K562 (cell line): ENCODE data around the gene SLC12A4. TPM values are rescaled to one million over a fixed set of nuclear protein-coding genes. Genes with fewer than 3 reads are reported as not detected.

Experiments
- CBX8 ChIP-seq: fragments of 200-600 bp; sonication (generic); IDR thresholded peaks from 2 replicates; pipeline ENCODE4 v1.6.1; 2012; ENCODE audit warnings: borderline replicate concordance, mixed run types, low read depth, mild to moderate bottlenecking, moderate library complexity, mixed read lengths, low read length, control low read depth, inconsistent platforms; ENCODE audit not compliant: poor library complexity, severe bottlenecking; ENCODE audit errors: extremely low read depth
- FOSL1 ChIP-seq: fragments of 200-800 bp; sonication (Bioruptor generic); conservative IDR thresholded peaks from 2 replicates; pipeline ENCODE4 v1.6.1; 2016; ENCODE audit warnings: missing genetic modification characterization, missing compliant biosample characterization
- HDGF ChIP-seq: fragments of 450-650 bp; IDR thresholded peaks from 2 replicates; pipeline ENCODE4 v1.6.1; 2016
- HEY1 ChIP-seq: fragments of 250-450 bp; sonication (Bioruptor Pico); IDR thresholded peaks from 2 replicates; pipeline ENCODE4 v1.5.0; 2020; ENCODE audit warnings: mild to moderate bottlenecking, moderate library complexity, borderline replicate concordance
- MEF2D ChIP-seq: conservative IDR thresholded peaks from 2 replicates; pipeline ENCODE4 v1.6.1; 2016; ENCODE audit warnings: low read depth, missing genetic modification characterization, missing compliant biosample characterization
- PCBP2 ChIP-seq: fragments of 200-400 bp; formaldehyde crosslinking; IDR thresholded peaks from 2 replicates; pipeline ENCODE4 v1.6.1; 2018; ENCODE audit warnings: low read length, low read depth, mild to moderate bottlenecking, moderate library complexity; ENCODE audit not compliant: poor library complexity, severe bottlenecking
- SIX5 ChIP-seq, 2 experiments: IDR thresholded peaks; 2 replicates each; pipeline ENCODE4 v1.6.1; 2011; ENCODE audit warnings: low read length in 2 of 2, borderline replicate concordance in 1 of 2, low read depth in 1 of 2, mild to moderate bottlenecking in 1 of 2, moderate library complexity in 1 of 2; ENCODE audit not compliant: insufficient read depth in 1 of 2
- SMARCA5 ChIP-seq: fragments of 450-650 bp; IDR thresholded peaks from 2 replicates; pipeline ENCODE4 v1.6.1; 2016
- SREBF1 ChIP-seq: fragments of 150-350 bp; IDR thresholded peaks from 2 replicates; pipeline ENCODE4 v1.6.1; 2014; ENCODE audit warnings: antibody characterized with exemption, low read depth, low read length, borderline replicate concordance
- TSC22D4 ChIP-seq: fragments of 450-650 bp; IDR thresholded peaks from 2 replicates; pipeline ENCODE4 v1.6.1; 2016; ENCODE audit warnings: missing genetic modification characterization, missing biosample characterization, control low read depth
- YY1 ChIP-seq, 3 experiments: IDR thresholded peaks; 2 replicates each; pipeline ENCODE4 v1.6.1; 2011; ENCODE audit warnings: low read length in 2 of 3, mild to moderate bottlenecking in 2 of 3, moderate library complexity in 2 of 3, borderline replicate concordance in 1 of 3, control low read depth in 1 of 3, low read depth in 1 of 3; ENCODE audit not compliant: insufficient read depth in 3 of 3, insufficient replicate concordance in 2 of 3, control insufficient read depth in 1 of 3, insufficient read length in 1 of 3; ENCODE audit errors: extremely low read depth in 1 of 3
- polyA plus RNA-seq, 8 experiments: library from polyadenylated mRNA; depleted of rRNA in 4 of 8; stranded (reverse) in 5 of 8; unstranded in 3 of 8; fragments of >200 nt; fragmentation: Nextera tagmentation in 2 of 8; fragmentation: Illumina TruSeq in 1 of 8; extraction: Ambion mirVana in 2 of 8; extraction: Trizol in 1 of 8; gene quantifications; 2 replicates each; pipeline versions ENCODE4 v1.2.1 to v1.2.3, GENCODE V29; 2011 to 2014; ENCODE audit warnings: inconsistent platforms in 1 of 8, missing spikeins in 1 of 8
- total RNA-seq, 7 experiments: library from RNA; depleted of rRNA in 6 of 7; stranded (reverse); fragments of >200 nt in 6 of 7; fragmentation: Illumina TruSeq in 2 of 7; extraction: Trizol in 2 of 7; gene quantifications; 2 replicates each; pipeline versions ENCODE4 v1.2.1 to v1.2.3, GENCODE V29; 2011 to 2021; ENCODE audit warnings: low replicate concordance in 1 of 7
- TF ChIP-seq, protein P1 (sequence below): sonication (generic); formaldehyde crosslinking; IDR thresholded peaks from 2 replicates; pipeline ENCODE4 v1.8.0; 2023; ENCODE audit warnings: missing genetic modification reagents, mild to moderate bottlenecking, borderline replicate concordance
- TF ChIP-seq, protein P2 (sequence below): fragments of 450-650 bp; formaldehyde crosslinking; conservative IDR thresholded peaks from 2 replicates; pipeline ENCODE4 v1.4.0; 2022; ENCODE audit warnings: mild to moderate bottlenecking, missing genetic modification characterization
- TF ChIP-seq, protein P3 (sequence below), 2 experiments: fragments of 450-650 bp in 1 of 2; IDR thresholded peaks; 2 replicates each; pipeline ENCODE4 v1.6.1; 2011 to 2017; ENCODE audit warnings: low read depth in 2 of 2, antibody characterized with exemption in 1 of 2, borderline replicate concordance in 1 of 2, low read length in 1 of 2, mild to moderate bottlenecking in 1 of 2, mixed read lengths in 1 of 2; ENCODE audit not compliant: control insufficient read depth in 1 of 2

SLC12A4 gene
- total and polyA plus RNA-seq, 9 of the 15 experiments (the other 6 are each of a cell fraction or from before 2014, with no cell fraction given) = 0.75 to 43.5 (median 15.0) TPM

DNA sequence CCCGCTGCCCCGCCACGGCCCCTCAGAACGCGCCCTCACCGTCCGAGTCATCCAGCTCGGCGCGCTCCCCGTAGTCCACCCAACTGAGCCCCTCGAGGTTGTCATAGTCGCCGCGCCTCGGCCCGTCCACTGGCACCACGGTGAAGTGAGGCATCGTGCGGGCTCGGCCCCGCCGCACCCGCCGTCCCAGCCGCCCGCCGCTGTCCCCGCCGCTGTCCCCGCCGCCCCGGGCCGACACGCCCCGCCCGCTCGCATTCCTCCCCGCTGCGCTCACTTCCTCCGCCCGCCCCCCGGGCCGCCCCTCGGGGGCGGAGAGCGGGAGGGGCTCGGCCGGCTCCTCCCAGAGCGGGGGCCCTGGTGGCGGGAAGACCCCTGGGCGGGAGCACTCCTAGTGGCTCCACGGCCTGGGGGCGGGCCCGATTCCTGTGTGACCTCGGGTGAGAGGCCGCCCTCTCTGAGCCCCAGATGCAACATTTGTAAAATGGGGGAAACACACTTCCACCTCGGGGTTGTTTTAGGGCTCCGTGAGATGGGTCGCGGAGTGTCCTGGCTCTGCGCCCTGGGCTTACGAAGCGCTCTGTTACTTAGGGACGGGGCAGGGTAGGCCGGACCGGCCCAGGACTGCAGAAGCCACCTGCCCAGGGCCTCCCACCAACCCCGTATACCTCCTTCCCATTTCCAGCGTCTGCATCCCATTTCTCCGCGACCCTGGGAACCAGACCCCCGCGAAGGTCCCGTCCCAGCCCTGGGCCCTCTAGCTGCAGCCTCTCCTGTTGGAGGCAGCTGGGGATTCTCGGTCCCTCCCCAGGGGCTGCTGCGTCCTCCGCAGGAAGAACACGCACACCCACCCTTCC lies at the start of gene SLC12A4 (continued):
- TF ChIP-seq, protein P1, sequence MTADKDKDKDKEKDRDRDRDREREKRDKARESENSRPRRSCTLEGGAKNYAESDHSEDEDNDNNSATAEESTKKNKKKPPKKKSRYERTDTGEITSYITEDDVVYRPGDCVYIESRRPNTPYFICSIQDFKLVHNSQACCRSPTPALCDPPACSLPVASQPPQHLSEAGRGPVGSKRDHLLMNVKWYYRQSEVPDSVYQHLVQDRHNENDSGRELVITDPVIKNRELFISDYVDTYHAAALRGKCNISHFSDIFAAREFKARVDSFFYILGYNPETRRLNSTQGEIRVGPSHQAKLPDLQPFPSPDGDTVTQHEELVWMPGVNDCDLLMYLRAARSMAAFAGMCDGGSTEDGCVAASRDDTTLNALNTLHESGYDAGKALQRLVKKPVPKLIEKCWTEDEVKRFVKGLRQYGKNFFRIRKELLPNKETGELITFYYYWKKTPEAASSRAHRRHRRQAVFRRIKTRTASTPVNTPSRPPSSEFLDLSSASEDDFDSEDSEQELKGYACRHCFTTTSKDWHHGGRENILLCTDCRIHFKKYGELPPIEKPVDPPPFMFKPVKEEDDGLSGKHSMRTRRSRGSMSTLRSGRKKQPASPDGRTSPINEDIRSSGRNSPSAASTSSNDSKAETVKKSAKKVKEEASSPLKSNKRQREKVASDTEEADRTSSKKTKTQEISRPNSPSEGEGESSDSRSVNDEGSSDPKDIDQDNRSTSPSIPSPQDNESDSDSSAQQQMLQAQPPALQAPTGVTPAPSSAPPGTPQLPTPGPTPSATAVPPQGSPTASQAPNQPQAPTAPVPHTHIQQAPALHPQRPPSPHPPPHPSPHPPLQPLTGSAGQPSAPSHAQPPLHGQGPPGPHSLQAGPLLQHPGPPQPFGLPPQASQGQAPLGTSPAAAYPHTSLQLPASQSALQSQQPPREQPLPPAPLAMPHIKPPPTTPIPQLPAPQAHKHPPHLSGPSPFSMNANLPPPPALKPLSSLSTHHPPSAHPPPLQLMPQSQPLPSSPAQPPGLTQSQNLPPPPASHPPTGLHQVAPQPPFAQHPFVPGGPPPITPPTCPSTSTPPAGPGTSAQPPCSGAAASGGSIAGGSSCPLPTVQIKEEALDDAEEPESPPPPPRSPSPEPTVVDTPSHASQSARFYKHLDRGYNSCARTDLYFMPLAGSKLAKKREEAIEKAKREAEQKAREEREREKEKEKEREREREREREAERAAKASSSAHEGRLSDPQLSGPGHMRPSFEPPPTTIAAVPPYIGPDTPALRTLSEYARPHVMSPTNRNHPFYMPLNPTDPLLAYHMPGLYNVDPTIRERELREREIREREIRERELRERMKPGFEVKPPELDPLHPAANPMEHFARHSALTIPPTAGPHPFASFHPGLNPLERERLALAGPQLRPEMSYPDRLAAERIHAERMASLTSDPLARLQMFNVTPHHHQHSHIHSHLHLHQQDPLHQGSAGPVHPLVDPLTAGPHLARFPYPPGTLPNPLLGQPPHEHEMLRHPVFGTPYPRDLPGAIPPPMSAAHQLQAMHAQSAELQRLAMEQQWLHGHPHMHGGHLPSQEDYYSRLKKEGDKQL (CRISPR knock-in tag) = no peak
- TF ChIP-seq, protein P2, sequence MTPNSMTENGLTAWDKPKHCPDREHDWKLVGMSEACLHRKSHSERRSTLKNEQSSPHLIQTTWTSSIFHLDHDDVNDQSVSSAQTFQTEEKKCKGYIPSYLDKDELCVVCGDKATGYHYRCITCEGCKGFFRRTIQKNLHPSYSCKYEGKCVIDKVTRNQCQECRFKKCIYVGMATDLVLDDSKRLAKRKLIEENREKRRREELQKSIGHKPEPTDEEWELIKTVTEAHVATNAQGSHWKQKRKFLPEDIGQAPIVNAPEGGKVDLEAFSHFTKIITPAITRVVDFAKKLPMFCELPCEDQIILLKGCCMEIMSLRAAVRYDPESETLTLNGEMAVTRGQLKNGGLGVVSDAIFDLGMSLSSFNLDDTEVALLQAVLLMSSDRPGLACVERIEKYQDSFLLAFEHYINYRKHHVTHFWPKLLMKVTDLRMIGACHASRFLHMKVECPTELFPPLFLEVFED (CRISPR knock-in tag) = no peak
- TF ChIP-seq SIX5 (IDR thresholded peaks at IDR 0.05; ENCODE audit: borderline replicate concordance in 1 of 2, insufficient read depth in 1 of 2, low read depth in 1 of 2, low read length in 2 of 2) (no peak), YY1 (IDR thresholded peaks at IDR 0.05; ENCODE audit: borderline replicate concordance in 1 of 3, control insufficient read depth in 1 of 3, extremely low read depth in 1 of 3, insufficient read depth in 3 of 3, insufficient read length in 1 of 3, insufficient replicate concordance in 2 of 3, low read depth in 1 of 3, low read length in 2 of 3) (peak in 2 of 3 experiments; percentile 2 to 13), HEY1 (CRISPR knock-in tag) (no peak), SREBF1 (no peak), CBX8 (no peak), PCBP2 (no peak), HDGF (no peak), SMARCA5 (peak; percentile 99), MEF2D (tag) (no peak), FOSL1 (tag) (peak; percentile 61), TSC22D4 (tag) (no peak)
- TF ChIP-seq, protein P3, sequence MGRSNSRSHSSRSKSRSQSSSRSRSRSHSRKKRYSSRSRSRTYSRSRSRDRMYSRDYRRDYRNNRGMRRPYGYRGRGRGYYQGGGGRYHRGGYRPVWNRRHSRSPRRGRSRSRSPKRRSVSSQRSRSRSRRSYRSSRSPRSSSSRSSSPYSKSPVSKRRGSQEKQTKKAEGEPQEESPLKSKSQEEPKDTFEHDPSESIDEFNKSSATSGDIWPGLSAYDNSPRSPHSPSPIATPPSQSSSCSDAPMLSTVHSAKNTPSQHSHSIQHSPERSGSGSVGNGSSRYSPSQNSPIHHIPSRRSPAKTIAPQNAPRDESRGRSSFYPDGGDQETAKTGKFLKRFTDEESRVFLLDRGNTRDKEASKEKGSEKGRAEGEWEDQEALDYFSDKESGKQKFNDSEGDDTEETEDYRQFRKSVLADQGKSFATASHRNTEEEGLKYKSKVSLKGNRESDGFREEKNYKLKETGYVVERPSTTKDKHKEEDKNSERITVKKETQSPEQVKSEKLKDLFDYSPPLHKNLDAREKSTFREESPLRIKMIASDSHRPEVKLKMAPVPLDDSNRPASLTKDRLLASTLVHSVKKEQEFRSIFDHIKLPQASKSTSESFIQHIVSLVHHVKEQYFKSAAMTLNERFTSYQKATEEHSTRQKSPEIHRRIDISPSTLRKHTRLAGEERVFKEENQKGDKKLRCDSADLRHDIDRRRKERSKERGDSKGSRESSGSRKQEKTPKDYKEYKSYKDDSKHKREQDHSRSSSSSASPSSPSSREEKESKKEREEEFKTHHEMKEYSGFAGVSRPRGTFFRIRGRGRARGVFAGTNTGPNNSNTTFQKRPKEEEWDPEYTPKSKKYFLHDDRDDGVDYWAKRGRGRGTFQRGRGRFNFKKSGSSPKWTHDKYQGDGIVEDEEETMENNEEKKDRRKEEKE (IDR thresholded peaks at IDR 0.05; ENCODE audit: borderline replicate concordance in 1 of 2, control insufficient read depth in 1 of 2, low read depth in 2 of 2, low read length in 1 of 2) = no peak
